Endodermal cell (in vitro differentiated cells): ENCODE measurements around the gene ZNF691. TPM values are rescaled to one million over a fixed set of nuclear protein-coding genes. Genes with fewer than 3 reads are reported as not detected.

Experiments
- DNase-seq: peaks from one replicate; pipeline ENCODE4 v3.0.0-alpha.2; 2017
- H3K27ac ChIP-seq: 2 replicates; pipeline ENCODE4 v1.5.1; 2013; ENCODE audit warnings: mild to moderate bottlenecking, low read depth, low read length, moderate library complexity
- H3K27me3 ChIP-seq: 2 replicates; pipeline ENCODE4 v1.6.1; 2013; ENCODE audit warnings: mild to moderate bottlenecking, low read length, moderate library complexity; ENCODE audit not compliant: insufficient read depth, control insufficient read depth, poor library complexity, severe bottlenecking
- H3K36me3 ChIP-seq: 2 replicates; pipeline ENCODE4 v1.7.0; 2013; ENCODE audit warnings: mild to moderate bottlenecking, low read length, moderate library complexity; ENCODE audit not compliant: control insufficient read depth, insufficient read depth
- H3K4me1 ChIP-seq: one replicate; pipeline ENCODE4 v1.7.0; 2013; ENCODE audit warnings: low read length; ENCODE audit not compliant: control insufficient read depth, insufficient read depth
- H3K4me3 ChIP-seq: 2 replicates; pipeline ENCODE4 v1.5.1; 2013; ENCODE audit warnings: mild to moderate bottlenecking, low read length, moderate library complexity
- H3K9ac ChIP-seq: 2 replicates; pipeline ENCODE4 v1.6.1; 2013; ENCODE audit warnings: mild to moderate bottlenecking, low read length, moderate library complexity; ENCODE audit not compliant: poor library complexity, severe bottlenecking; ENCODE audit errors: extremely low read depth
- H3K9me3 ChIP-seq: 2 replicates; pipeline ENCODE4 v1.6.1; 2013; ENCODE audit warnings: mild to moderate bottlenecking, low read length, moderate library complexity; ENCODE audit not compliant: control insufficient read depth
- H3K27ac Mint-ChIP-seq: 2 replicates; pipeline ENCODE4 v1.8.0; 2020; ENCODE audit warnings: mixed read lengths
- H3K27me3 Mint-ChIP-seq: 2 replicates; pipeline ENCODE4 v1.8.0; 2021; ENCODE audit warnings: mild to moderate bottlenecking, mixed read lengths; ENCODE audit not compliant: insufficient read depth
- H3K36me3 Mint-ChIP-seq: 2 replicates; pipeline ENCODE4 v1.8.0; 2020; ENCODE audit warnings: low read depth, mixed read lengths
- H3K4me1 Mint-ChIP-seq: 2 replicates; pipeline ENCODE4 v1.8.0; 2020; ENCODE audit warnings: mixed read lengths
- H3K4me3 Mint-ChIP-seq: 2 replicates; pipeline ENCODE4 v1.8.0; 2020; ENCODE audit warnings: mild to moderate bottlenecking, moderate library complexity, mixed read lengths
- H3K9me3 Mint-ChIP-seq: 2 replicates; pipeline ENCODE4 v1.8.0; 2020; ENCODE audit warnings: mild to moderate bottlenecking, mixed read lengths
- WGBS, 2 experiments: methylation state at CpG; one replicate each; pipeline versions ENCODE4 v1.1.5 to v1.1.7; 2013; ENCODE audit warnings: missing lambda C conversion rate in 2 of 2, mixed read lengths in 1 of 2; ENCODE audit not compliant: insufficient coverage in 1 of 2, insufficient read length in 1 of 2; 5-methylcytosine and 5-hydroxymethylcytosine counted together
- total RNA-seq, 2 donors: library from RNA; stranded (reverse); fragmentation: NEBNext Ultra II Directional in 1 of 2; extraction: Animal tissue kit (Norgen Biotek cat#: 25700) in 1 of 2; gene quantifications; 2 replicates in 1 of 2; 3 replicates in 1 of 2; pipeline ENCODE4 v1.2.1, GENCODE V29; 2021
- TF ChIP-seq, protein P1 (sequence below): fragments of 200-600 bp; sonication (generic); conservative IDR thresholded peaks from 2 replicates; pipeline ENCODE4 v1.5.0; 2021; ENCODE audit warnings: antibody characterized with exemption, mild to moderate bottlenecking

ZNF691 gene
- total RNA-seq, 2 donors from 2014 or later: 15.5 to 16.6 TPM

DNA sequence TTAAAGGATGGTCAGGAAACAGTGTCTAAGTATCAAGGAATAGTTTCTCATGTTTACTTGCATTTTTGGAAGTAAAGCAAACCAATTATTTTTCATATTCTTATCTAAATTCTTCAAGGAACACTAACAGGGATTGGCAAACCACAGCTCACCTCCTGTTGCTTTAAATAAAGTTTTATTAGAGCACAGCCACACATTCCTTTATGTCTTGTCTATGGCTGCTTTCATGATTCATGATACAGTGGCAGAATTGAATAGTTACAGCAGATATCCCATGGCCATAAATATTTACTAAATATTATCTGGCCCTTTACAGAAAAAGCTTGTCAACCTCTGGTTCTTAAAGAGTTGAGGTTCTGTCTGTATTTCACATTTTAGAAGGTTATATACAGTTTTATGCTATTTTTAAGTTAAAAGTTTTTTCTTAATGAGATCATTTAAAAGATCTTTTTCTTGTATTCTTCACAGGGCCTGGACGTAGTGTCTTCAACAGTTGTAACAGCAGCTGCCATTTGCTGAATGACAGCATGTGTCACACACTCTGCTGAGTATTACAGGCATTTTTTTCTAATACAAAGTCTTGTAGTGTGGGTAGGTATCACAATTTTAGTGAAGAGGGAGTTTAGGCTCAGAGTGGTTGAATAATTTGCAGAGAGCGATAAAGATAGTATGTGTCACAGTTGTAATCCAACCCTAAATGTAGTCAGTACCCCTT, 2.6 kb downstream of the ZNF691 start:
- H3K9me3 ChIP-seq: peaks cover 23% of the 10 kb centered on the region
- Mint-ChIP-seq H3K27ac (no peak overlapping the region), H3K4me1 (peaks cover 12% of the 10 kb centered on the region), H3K27me3 (no peaks in the 10 kb centered on the region), H3K36me3 (peaks cover 56% of the 10 kb centered on the region), H3K4me3 (no peak overlapping the region), H3K9me3 (peaks cover 23% of the 10 kb centered on the region)
- WGBS, 2 experiments: 92 to 95% methylated on average over 1 to 2 of the region's 2 CpGs
- no peak overlapping the region for H3K4me3 ChIP-seq
- H3K27ac ChIP-seq: no peak overlapping the region
- TF ChIP-seq, protein P1, sequence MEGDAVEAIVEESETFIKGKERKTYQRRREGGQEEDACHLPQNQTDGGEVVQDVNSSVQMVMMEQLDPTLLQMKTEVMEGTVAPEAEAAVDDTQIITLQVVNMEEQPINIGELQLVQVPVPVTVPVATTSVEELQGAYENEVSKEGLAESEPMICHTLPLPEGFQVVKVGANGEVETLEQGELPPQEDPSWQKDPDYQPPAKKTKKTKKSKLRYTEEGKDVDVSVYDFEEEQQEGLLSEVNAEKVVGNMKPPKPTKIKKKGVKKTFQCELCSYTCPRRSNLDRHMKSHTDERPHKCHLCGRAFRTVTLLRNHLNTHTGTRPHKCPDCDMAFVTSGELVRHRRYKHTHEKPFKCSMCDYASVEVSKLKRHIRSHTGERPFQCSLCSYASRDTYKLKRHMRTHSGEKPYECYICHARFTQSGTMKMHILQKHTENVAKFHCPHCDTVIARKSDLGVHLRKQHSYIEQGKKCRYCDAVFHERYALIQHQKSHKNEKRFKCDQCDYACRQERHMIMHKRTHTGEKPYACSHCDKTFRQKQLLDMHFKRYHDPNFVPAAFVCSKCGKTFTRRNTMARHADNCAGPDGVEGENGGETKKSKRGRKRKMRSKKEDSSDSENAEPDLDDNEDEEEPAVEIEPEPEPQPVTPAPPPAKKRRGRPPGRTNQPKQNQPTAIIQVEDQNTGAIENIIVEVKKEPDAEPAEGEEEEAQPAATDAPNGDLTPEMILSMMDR: no peak
- H3K4me1 ChIP-seq: peaks cover 3% of the 10 kb centered on the region
- peaks cover 36% of the 10 kb centered on the region for H3K36me3 ChIP-seq
- no peak overlapping the region for H3K9ac ChIP-seq
- no peak for DNase-seq
- H3K27me3 ChIP-seq: no peaks in the 10 kb centered on the region

DNA sequence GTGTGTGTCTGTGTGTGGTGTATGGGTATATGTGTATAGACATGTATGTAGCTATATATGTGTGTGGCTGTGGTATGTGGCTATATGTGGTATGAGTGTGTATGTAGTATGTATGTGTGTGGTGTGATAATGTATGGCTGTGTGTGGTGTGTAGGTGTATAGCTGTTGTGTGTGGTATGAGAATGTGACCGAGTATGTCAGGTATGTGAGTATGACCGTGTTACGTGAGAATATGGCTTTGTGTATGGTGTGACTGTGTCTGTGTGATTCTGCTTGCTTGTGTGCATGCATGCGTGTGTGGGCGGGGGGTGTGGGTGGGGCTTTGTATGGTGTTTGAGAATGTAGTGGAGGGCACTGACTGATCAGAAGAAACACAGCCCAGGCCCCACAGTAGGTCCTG, 3.5 kb downstream of the ZNF691 start:
- Mint-ChIP-seq H3K4me3 (no peak overlapping the region), H3K4me1 (peaks cover 12% of the 10 kb centered on the region), H3K27ac (no peak overlapping the region), H3K9me3 (peaks cover 23% of the 10 kb centered on the region), H3K27me3 (no peaks in the 10 kb centered on the region), H3K36me3 (peaks cover 56% of the 10 kb centered on the region)
- no peak overlapping the region for H3K9ac ChIP-seq
- no peaks in the 10 kb centered on the region for H3K27me3 ChIP-seq
- H3K27ac ChIP-seq: no peak overlapping the region
- peaks cover 23% of the 10 kb centered on the region for H3K9me3 ChIP-seq
- DNase-seq: no peak
- peaks cover 3% of the 10 kb centered on the region for H3K4me1 ChIP-seq
- TF ChIP-seq, protein P1: no peak
- H3K36me3 ChIP-seq: peaks cover 36% of the 10 kb centered on the region
- WGBS, 2 experiments: 95% methylated on average over 5 of the region's 5 CpGs; no CpG with 5 or more reads in 1 of the 2 experiments
- H3K4me3 ChIP-seq: no peak overlapping the region

DNA sequence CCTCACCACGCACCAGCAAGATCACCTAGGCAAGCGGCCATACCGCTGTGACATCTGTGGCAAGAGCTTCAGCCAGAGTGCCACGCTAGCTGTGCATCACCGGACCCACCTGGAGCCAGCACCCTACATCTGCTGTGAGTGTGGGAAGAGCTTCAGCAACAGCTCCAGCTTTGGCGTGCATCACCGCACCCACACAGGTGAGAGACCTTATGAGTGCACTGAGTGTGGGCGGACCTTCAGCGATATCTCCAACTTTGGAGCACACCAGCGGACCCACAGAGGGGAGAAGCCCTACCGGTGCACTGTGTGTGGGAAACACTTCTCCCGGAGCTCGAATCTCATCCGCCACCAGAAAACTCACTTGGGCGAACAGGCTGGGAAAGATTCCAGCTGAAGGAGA, 5.0 kb downstream of the ZNF691 start:
- no peak overlapping the region for H3K4me3 ChIP-seq
- peaks cover 3% of the 10 kb centered on the region for H3K4me1 ChIP-seq
- H3K27ac ChIP-seq: no peak overlapping the region
- peaks cover 3% of the 10 kb centered on the region for H3K27me3 Mint-ChIP-seq
- H3K27me3 ChIP-seq: no peaks in the 10 kb centered on the region
- H3K4me3 Mint-ChIP-seq: no peak overlapping the region
- H3K9me3 Mint-ChIP-seq: peaks cover 26% of the 10 kb centered on the region
- H3K9ac ChIP-seq: no peak overlapping the region
- H3K9me3 ChIP-seq: peaks cover 23% of the 10 kb centered on the region
- H3K4me1 Mint-ChIP-seq: peaks cover 12% of the 10 kb centered on the region
- TF ChIP-seq, protein P1: no peak
- H3K36me3 ChIP-seq: peaks cover 36% of the 10 kb centered on the region
- no peak for DNase-seq
- H3K36me3 Mint-ChIP-seq: peaks cover 56% of the 10 kb centered on the region
- 95 to 99% methylated on average over 13 to 15 of the region's 15 CpGs for WGBS, 2 experiments
- H3K27ac Mint-ChIP-seq: no peak overlapping the region
